ENCODE measurements around the gene PHF12. TPM values are rescaled to one million over a fixed set of nuclear protein-coding genes. Genes with fewer than 3 reads are reported as not detected.
A peak's percentile ranks its signal among the peaks of the same experiment; 100 is the strongest.
"Not testable (repeated sequence)": the region's sequence is repeated elsewhere in the genome, so short reads cannot be mapped to it uniquely, and the experiment has no call there.

Gene PHF12
- total RNA-seq, 1 donor from 2014 or later: 56.1 TPM

GRCh38 chr17:28878158-28878910 lies 73.0 kb downstream of the PHF12 start:
- H3K4me3 Mint-ChIP-seq (ENCODE audit: unreplicated experiment): no peak overlapping the region
- H3K27ac Mint-ChIP-seq (ENCODE audit: unreplicated experiment): no peak overlapping the region
- H3K27me3 Mint-ChIP-seq (ENCODE audit: unreplicated experiment): peaks cover 1% of the 10 kb centered on the region
- TF ChIP-seq CTCF (IDR thresholded peaks at IDR 0.05; ENCODE audit: unreplicated experiment): no peak
- H3K36me3 Mint-ChIP-seq (ENCODE audit: low read depth, unreplicated experiment): peaks cover 37% of the 10 kb centered on the region
- H3K4me1 Mint-ChIP-seq (ENCODE audit: unreplicated experiment): no peaks in the 10 kb centered on the region
- no peaks in the 10 kb centered on the region for H3K9me3 Mint-ChIP-seq (ENCODE audit: unreplicated experiment)
- no peak for DNase-seq (ENCODE audit: low spot score)

- H3K27ac Mint-ChIP-seq (ENCODE audit: unreplicated experiment); H3K4me1 Mint-ChIP-seq (ENCODE audit: unreplicated experiment); H3K4me3 Mint-ChIP-seq (ENCODE audit: unreplicated experiment); H3K27me3 Mint-ChIP-seq (ENCODE audit: unreplicated experiment); H3K9me3 Mint-ChIP-seq (ENCODE audit: unreplicated experiment); DNase-seq (ENCODE audit: low spot score): not testable (repeated sequence)
- H3K36me3 Mint-ChIP-seq (ENCODE audit: low read depth, unreplicated experiment): peaks cover 26% of the 10 kb centered on the region
Measured at GRCh38 chr17:28877150-28877711, 74.1 kb downstream of the PHF12 start.

GRCh38 chr17:28875848-28876550 lies 75.3 kb downstream of the PHF12 start:
- Mint-ChIP-seq H3K36me3 (ENCODE audit: low read depth, unreplicated experiment) (peaks cover 14% of the 10 kb centered on the region), H3K9me3 (ENCODE audit: unreplicated experiment) (no peaks in the 10 kb centered on the region), H3K27ac (ENCODE audit: unreplicated experiment) (no peak overlapping the region), H3K4me3 (ENCODE audit: unreplicated experiment) (no peak overlapping the region), H3K27me3 (ENCODE audit: unreplicated experiment) (peaks cover 1% of the 10 kb centered on the region), H3K4me1 (ENCODE audit: unreplicated experiment) (peaks cover 4% of the 10 kb centered on the region)
- no peak for TF ChIP-seq CTCF (IDR thresholded peaks at IDR 0.05; ENCODE audit: unreplicated experiment)
- DNase-seq (ENCODE audit: low spot score): no peak

GRCh38 chr17:28874750-28875149 lies 76.6 kb downstream of the PHF12 start:
- TF ChIP-seq CTCF (IDR thresholded peaks at IDR 0.05; ENCODE audit: unreplicated experiment): no peak
- peaks cover 4% of the 10 kb centered on the region for H3K4me1 Mint-ChIP-seq (ENCODE audit: unreplicated experiment)
- no peaks in the 10 kb centered on the region for H3K9me3 Mint-ChIP-seq (ENCODE audit: unreplicated experiment)
- H3K36me3 Mint-ChIP-seq (ENCODE audit: low read depth, unreplicated experiment): peaks cover 7% of the 10 kb centered on the region
- no peak overlapping the region for H3K27ac Mint-ChIP-seq (ENCODE audit: unreplicated experiment)
- DNase-seq (ENCODE audit: low spot score): no peak
- no peak overlapping the region for H3K4me3 Mint-ChIP-seq (ENCODE audit: unreplicated experiment)
- H3K27me3 Mint-ChIP-seq (ENCODE audit: unreplicated experiment): peaks cover 1% of the 10 kb centered on the region

- peaks cover 7% of the 10 kb centered on the region for H3K36me3 Mint-ChIP-seq (ENCODE audit: low read depth, unreplicated experiment)
- no peaks in the 10 kb centered on the region for H3K9me3 Mint-ChIP-seq (ENCODE audit: unreplicated experiment)
- peak overlapping the region; percentile 37 for H3K4me3 Mint-ChIP-seq (ENCODE audit: unreplicated experiment)
- TF ChIP-seq CTCF (IDR thresholded peaks at IDR 0.05; ENCODE audit: unreplicated experiment): no peak
- peaks cover 4% of the 10 kb centered on the region for H3K4me1 Mint-ChIP-seq (ENCODE audit: unreplicated experiment)
- no peak overlapping the region for H3K27ac Mint-ChIP-seq (ENCODE audit: unreplicated experiment)
- DNase-seq (ENCODE audit: low spot score): no peak
- H3K27me3 Mint-ChIP-seq (ENCODE audit: unreplicated experiment): peaks cover 1% of the 10 kb centered on the region
Measured at GRCh38 chr17:28873839-28874238, 77.5 kb downstream of the PHF12 start.

Data from endothelial cell (in vitro differentiated cells).